OCI-LY3 (cell line): ENCODE measurements around the gene CCDC54.
"Not testable (repeated sequence)": the region's sequence is repeated elsewhere in the genome, so short reads cannot be mapped to it uniquely, and the experiment has no call there.

ENCODE experiments used
- H2AFZ ChIP-seq: fragments of 200-600, 300-600 bp; shearing (Covaris generic); 2 replicates; pipeline ENCODE4 v1.6.0; 2014; ENCODE audit warnings: antibody characterized with exemption, low read depth, low read length
- H3K27ac ChIP-seq: fragments of 200-600, 300-600 bp; sonication (generic); 2 replicates; pipeline ENCODE4 v1.5.1; 2014; ENCODE audit warnings: mild to moderate bottlenecking, low read length, moderate library complexity, mixed read lengths
- H3K27me3 ChIP-seq: fragments of 200-600, 300-600 bp; sonication (generic); 2 replicates; pipeline ENCODE4 v1.6.1; 2014; ENCODE audit warnings: low read depth, low read length, mixed read lengths
- H3K36me3 ChIP-seq: fragments of 200-600, 300-600 bp; sonication (generic); replicated peaks from 2 replicates; pipeline ENCODE3; 2014; ENCODE audit warnings: low read depth, low read length, mixed read lengths
- H3K4me1 ChIP-seq: fragments of 300-600, 200-600 bp; sonication (generic); 2 replicates; pipeline ENCODE4 v1.6.1; 2014; ENCODE audit warnings: low read length, mixed read lengths
- H3K4me2 ChIP-seq: fragments of 200-600, 300-600 bp; sonication (generic); 2 replicates; pipeline ENCODE4 v1.6.1; 2014; ENCODE audit warnings: low read length, mixed read lengths
- H3K4me3 ChIP-seq: fragments of 300-600, 200-600 bp; sonication (generic); 2 replicates; pipeline ENCODE4 v1.5.1; 2014; ENCODE audit warnings: antibody characterized with exemption, mild to moderate bottlenecking, low read length, moderate library complexity
- H3K79me2 ChIP-seq: fragments of 300-600, 200-600 bp; shearing (Covaris generic); 2 replicates; pipeline ENCODE4 v1.6.1; 2014; ENCODE audit warnings: mild to moderate bottlenecking, low read length, mixed read lengths
- H3K9ac ChIP-seq: fragments of 300-600, 200-600 bp; shearing (Covaris generic); 2 replicates; pipeline ENCODE4 v1.6.0; 2014; ENCODE audit warnings: mild to moderate bottlenecking, low read length, moderate library complexity
- H3K9me3 ChIP-seq: fragments of 200-600, 300-600 bp; shearing (Covaris generic); 2 replicates; pipeline ENCODE4 v1.6.1; 2014; ENCODE audit warnings: low read length, mixed read lengths; ENCODE audit not compliant: insufficient read depth
- H4K20me1 ChIP-seq: fragments of 200-600, 300-600 bp; sonication (generic); 2 replicates; pipeline ENCODE4 v1.6.1; 2016; ENCODE audit warnings: low read length, mixed read lengths; ENCODE audit not compliant: insufficient read depth
- CTCF ChIP-seq: fragments of 200-600, 300-600 bp; sonication (generic); IDR thresholded peaks from 2 replicates; pipeline ENCODE4 v1.5.1; 2014; ENCODE audit warnings: antibody characterized with exemption, low read length, low read depth
- EZH2phosphoT487 ChIP-seq: fragments of 200-600 bp; shearing (Covaris generic); IDR thresholded peaks from 2 replicates; pipeline ENCODE4 v1.6.1; 2018; ENCODE audit warnings: antibody characterized with exemption, mixed run types, low read depth

CCDC54 gene

GRCh38 chr3:107377151-107377550 is at the start of gene CCDC54:
Gene CCDC54 (plus strand): TSS chr3:107377439. CDS start chr3:107377588, 149 bp downstream.
- TF ChIP-seq CTCF (no peak), EZH2phosphoT487 (no peak)
- H3K9me3 ChIP-seq = no peaks in the 10 kb centered on the region
- H3K4me3 ChIP-seq = no peak within 1 kb of the TSS
- H2AFZ ChIP-seq = no peak within 1 kb of the TSS
- peaks cover 3% of the 10 kb centered on the region; the same call in 1 of the 2 replicates for H3K4me1 ChIP-seq
- H3K4me2 ChIP-seq = no peak within 1 kb of the TSS
- no peaks in the 10 kb centered on the region for H4K20me1 ChIP-seq
- H3K36me3 ChIP-seq = no peaks in the 10 kb centered on the region
- H3K27ac ChIP-seq = no peak within 1 kb of the TSS
- H3K79me2 ChIP-seq = no peaks in the 10 kb centered on the region
- no peak within 1 kb of the TSS for H3K9ac ChIP-seq
- peaks cover 2% of the 10 kb centered on the region; the same call in 1 of the 2 replicates for H3K27me3 ChIP-seq

- Histone ChIP-seq H3K4me3 (no peak overlapping the region), H3K27ac (no peak overlapping the region), H3K9ac (no peak overlapping the region), H2AFZ (no peak overlapping the region), H3K4me2 (no peak overlapping the region), H4K20me1 (no peaks in the 10 kb centered on the region), H3K9me3 (no peaks in the 10 kb centered on the region), H3K4me1 (peaks cover 12% of the 10 kb centered on the region), H3K27me3 (no peaks in the 10 kb centered on the region), H3K36me3 (no peaks in the 10 kb centered on the region), H3K79me2 (no peaks in the 10 kb centered on the region)
- TF ChIP-seq CTCF = no peak
- no peak for TF ChIP-seq EZH2phosphoT487
Measured at GRCh38 chr3:107328069-107328468, 49.2 kb upstream of the CCDC54 start.

DNA sequence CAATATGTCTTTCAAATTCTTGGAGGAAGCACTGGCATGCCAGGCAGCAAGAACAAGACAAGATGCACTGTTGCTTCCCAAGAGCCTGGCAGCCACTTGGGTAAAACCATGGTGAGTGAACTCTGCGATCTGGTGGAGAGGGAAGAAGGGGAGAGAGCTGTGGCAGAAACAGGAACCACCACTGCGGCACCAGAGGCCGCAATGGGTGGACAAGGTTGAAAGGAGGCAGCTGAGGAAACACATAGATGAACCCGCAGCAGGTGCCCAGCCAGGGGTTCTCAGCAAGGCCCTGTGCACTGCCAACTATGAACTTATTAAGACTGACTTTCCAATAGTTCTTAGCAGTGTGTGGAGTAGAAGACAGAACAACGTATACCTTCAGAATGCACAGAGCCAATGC is 48.2 kb upstream of the CCDC54 start:
- H3K27me3 ChIP-seq = no peaks in the 10 kb centered on the region
- no peaks in the 10 kb centered on the region for H3K36me3 ChIP-seq
- no peaks in the 10 kb centered on the region for H4K20me1 ChIP-seq
- no peak overlapping the region for H3K4me2 ChIP-seq
- peaks cover 12% of the 10 kb centered on the region for H3K4me1 ChIP-seq
- no peak overlapping the region for H3K27ac ChIP-seq
- H3K79me2 ChIP-seq = no peaks in the 10 kb centered on the region
- TF ChIP-seq CTCF = no peak
- no peaks in the 10 kb centered on the region for H3K9me3 ChIP-seq
- H3K4me3 ChIP-seq = no peak overlapping the region
- no peak overlapping the region for H3K9ac ChIP-seq
- H2AFZ ChIP-seq = no peak overlapping the region

- not testable (repeated sequence) for H3K36me3 ChIP-seq, H3K27me3 ChIP-seq, H3K79me2 ChIP-seq, H3K4me3 ChIP-seq, H3K9ac ChIP-seq, H4K20me1 ChIP-seq, H3K4me2 ChIP-seq, H2AFZ ChIP-seq, H3K4me1 ChIP-seq, H3K9me3 ChIP-seq, H3K27ac ChIP-seq
Measured at GRCh38 chr3:107339690-107340089, 37.5 kb upstream of the CCDC54 start.

DNA sequence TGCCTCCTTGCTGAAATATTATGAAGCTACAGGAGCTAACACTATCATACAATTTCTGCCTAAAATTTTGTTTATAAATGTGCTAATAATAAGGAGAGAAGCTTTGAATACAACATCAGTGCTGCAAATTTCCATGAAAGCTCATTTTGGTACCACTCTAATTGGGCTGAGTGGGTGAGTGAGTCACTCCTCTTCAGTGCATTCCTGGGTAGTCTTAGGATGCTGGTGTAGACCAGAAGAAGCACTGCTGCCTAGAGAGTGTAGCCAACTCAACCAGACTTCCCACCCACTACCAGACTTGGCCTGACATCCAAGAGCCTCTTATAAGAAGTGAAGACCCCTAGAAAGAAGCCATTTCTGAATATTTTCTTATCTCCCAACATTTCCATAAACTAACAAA is 32.5 kb upstream of the CCDC54 start:
- TF ChIP-seq EZH2phosphoT487 = no peak
- no peak for TF ChIP-seq CTCF
- no peaks in the 10 kb centered on the region for H3K27me3 ChIP-seq
- no peak overlapping the region for H3K27ac ChIP-seq
- H3K9ac ChIP-seq = no peak overlapping the region
- H3K4me2 ChIP-seq = no peak overlapping the region
- H4K20me1 ChIP-seq = no peaks in the 10 kb centered on the region
- no peaks in the 10 kb centered on the region for H3K36me3 ChIP-seq
- H3K4me1 ChIP-seq = no peaks in the 10 kb centered on the region
- no peaks in the 10 kb centered on the region for H3K79me2 ChIP-seq
- H2AFZ ChIP-seq = no peak overlapping the region
- H3K9me3 ChIP-seq = no peaks in the 10 kb centered on the region
- no peak overlapping the region for H3K4me3 ChIP-seq
